HG03378 (cell line): ENCODE results near the gene MUC15.
"Not testable (repeated sequence)": the region's sequence is repeated elsewhere in the genome, so short reads cannot be mapped to it uniquely, and the experiment has no call there.

Source experiments
- ATAC-seq: cut with Tn5 transposase; IDR thresholded peaks from one replicate; pipeline ENCODE4 v1.9.1; 2021; ENCODE audit warnings: mild to moderate bottlenecking, moderate library complexity; ENCODE audit not compliant: unreplicated experiment

The MUC15 gene, protein sequence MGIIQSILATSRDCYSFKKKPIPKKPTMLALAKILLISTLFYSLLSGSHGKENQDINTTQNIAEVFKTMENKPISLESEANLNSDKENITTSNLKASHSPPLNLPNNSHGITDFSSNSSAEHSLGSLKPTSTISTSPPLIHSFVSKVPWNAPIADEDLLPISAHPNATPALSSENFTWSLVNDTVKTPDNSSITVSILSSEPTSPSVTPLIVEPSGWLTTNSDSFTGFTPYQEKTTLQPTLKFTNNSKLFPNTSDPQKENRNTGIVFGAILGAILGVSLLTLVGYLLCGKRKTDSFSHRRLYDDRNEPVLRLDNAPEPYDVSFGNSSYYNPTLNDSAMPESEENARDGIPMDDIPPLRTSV

DNA sequence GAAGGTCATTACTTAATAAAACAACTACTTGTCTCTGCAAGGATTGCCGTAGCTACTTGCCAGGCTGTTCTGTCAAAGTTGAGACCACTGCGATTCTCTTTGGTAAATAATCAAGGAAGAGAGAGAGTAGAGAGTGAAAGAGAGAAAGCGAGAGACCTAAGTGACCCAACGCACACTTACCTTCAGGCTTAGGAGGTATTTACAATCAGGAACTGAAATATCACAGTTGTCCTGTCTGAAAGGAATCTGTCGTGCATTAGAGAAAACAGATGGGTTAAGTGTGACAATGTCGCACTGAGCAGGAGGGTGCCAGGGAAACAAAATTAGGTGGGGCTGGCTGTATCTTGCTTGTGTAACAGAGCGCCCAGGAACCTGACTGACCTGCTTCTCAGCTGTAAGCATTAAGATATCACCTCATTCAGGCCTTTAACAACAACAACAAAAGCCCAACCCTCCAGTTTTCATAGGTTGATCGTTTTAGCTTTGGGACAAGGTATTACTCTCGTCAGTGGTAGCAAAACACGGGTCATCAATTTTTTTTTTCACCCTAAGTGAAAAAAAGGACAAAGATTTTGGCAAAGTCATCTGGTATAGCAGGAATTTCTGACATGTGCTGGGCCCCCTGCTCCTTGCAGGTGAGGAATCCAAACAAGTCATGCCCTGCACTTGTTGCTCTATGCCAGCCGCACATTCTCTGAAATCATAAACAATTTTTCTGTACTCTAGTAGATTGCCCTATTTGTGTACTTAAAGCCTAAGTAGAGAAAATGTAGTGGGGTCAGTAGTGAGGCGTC lies at the start of gene MUC15:
TSS of gene MUC15 (minus strand) at position 403 of the 794 bp plus-strand sequence. CDS start 5,169 bp downstream, outside the sequence.
- no peak for ATAC-seq

DNA sequence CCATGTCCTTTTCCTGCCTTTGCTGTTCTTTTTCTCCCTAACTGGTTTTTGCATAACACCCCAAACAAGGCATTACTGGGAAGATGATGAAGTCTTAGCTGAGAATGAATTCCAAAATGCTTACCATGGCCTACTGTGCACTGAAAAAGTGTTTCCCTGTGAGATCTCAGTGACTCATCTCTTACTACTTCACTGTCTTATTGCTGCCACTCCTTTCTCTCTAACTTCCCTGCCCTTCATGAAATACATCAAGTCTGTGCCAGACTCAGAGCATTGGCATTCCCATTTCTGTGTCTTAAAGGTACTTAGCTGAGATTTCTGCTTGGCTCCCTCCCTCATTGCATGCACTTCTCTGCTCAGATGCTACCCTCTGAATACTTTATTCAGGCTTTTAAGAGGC lies 49.1 kb upstream of the MUC15 start:
- no peak for ATAC-seq

DNA sequence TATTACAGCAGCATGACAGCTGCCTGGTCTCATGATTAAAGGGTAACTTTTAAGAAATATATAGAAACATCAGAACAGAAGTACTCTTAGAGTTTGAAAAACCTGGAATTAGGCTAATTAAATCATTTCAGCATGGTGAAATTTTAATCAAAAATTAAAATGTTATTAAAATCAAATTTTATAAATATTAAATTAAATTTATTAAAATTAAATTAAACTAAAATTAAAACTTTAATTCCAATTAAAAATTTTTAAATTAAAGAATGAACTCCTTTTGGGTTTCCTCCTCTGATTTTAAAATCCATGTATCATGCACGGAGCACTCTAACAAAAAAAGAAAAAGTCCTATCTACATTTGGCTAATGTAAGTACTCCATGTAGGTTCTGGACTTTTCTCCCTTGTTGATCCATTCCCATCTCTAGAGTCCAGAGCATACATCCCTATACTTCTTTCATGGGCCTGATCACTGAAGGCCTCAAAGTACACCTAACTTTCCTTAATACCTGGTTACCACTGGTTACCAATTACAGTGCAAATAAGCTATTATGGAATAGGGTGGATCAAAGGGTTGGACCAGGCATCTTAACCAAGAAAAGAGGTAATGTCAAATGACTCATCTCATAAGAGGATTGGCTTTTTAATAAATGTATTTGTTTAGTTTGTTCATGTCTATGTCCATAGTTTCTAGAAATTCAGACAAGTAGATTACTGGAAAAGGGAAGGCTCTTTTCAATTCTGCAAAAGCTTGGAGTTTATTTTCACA lies 48.4 kb upstream of the MUC15 start:
- no peak for ATAC-seq

DNA sequence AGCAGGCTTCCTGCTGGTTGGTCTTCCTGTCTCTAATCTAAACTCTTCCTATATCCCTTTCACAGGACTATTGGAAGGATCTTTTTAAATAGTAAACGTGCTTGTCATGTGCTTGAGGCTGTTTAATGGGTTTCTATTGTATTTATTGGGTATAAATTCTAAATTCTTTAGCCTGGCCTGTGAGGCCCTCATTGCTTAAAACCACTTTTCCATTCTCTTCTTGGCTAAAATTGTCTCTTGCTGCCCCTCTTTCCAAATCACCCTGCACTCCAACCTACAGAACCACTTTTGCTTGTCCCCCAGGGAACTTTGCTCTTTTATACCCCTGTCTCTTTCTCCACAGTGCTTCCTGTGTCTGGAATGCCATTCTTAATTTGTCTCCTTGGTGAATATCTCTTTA lies 46.4 kb upstream of the MUC15 start:
- ATAC-seq = no peak

DNA sequence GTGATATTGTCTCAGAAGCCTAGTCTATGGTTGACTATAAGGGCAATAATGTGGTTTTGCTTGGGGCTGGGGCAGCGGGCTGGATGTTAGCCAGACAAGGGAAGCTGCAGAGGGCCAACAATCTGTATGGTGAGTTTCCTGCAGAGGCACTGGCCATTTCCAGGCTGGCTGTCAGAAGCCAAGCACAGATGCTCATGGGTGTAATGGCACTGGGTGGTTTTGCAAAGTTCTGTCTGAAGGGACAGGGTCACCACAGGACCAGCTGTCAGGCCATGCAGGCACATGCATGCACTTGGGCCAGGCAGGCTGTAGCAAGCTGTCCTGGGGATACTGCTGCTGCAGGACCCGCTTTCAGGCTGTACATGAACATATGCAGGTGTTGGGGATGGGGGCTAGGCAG lies 41.7 kb upstream of the MUC15 start:
- ATAC-seq = no peak

DNA sequence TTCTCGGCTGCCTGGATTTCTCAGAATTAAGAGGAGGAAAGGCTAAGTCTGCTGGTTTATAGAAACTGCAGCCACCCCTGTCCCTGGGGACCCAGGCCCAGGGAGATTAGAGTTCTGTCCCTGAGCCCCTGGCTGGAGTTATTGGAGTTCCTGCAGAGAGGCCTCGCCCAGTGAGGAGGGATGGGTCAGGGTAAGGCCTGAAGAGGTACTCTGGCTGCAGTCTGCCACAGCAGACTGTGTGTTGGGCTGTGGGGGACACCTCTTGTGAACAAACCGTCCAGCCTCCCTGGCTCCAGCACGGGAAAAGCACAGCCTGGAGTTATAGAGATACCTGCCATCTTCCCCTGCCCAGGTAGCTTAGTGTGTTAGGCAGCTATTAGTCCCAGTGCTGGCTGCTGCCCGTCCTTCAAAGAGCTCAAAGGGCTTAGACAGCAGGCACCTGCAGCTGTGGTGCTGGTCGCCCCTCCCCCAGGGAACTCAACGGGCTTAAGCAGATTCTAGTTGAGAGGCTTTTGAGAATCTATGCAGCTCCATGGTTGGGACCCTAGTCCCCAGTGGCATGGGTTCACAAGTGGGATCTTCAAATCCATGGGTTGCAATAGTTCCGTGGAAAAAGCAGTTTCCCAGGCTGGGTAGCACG lies 36.6 kb upstream of the MUC15 start:
- no peak for ATAC-seq

DNA sequence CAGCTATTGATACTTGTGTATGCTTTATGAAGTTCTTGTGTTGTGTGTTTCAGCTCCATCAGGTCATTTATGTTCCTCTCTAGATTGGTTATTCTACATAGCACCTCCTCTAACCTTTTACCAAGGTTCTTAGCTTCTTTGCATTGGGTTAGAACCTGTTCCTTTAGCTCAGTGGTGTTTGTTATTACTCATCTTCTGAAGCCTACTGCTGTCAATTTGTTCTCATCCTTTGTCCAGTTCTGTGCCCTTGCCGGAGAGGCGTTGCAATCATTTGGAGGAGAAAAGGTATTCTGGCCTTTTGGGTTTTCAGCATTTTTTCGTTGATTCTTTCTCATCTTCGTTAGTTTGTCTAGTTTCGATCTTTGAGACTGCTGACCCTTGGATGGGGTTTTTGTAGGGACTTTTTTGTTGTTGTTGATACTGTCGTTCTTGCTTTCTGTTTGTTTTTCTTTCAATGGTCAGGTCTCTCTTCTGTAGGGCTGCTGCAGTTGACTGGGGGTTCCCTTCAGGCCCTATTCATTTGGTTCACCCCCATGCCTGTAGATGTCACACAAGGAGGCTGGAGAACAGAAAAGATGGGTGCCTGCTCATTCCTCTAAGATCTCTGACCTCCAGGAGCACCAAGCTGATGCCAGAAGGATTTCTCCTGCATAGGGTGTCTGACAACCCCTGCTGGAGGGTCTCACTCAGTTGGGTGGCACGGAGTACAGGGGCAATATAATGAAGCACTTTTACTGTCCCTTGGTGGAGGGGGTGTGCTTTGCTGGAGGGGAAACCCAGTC lies 35.9 kb upstream of the MUC15 start:
- no peak for ATAC-seq

DNA sequence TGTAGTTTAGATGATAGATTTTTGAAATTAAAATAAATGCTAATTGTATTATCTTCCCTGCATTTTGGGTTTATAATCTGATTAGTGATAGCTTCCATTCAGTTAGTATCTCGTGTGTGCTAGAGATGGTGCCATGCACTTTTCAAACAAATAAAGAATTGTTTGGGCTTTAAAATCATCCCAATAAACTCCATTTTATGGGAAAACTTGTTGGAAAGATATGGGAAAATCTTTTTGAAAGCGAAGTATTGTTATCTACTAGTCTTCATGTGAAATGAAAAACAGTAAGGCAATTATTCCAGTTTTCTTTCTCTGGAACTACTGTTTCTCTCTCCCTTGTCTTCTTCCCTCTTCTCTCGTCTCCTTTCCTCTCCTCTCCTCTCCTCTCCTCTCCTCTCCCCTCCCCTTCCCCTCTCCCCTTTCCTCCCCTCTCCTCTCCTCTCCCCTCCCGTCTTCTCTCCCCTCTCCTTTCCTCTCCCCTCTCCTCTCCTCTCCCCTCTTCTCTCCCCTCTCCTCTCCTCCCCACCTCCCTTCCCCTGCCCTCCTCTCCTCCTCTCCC lies 27.9 kb upstream of the MUC15 start:
- no peak for ATAC-seq

DNA sequence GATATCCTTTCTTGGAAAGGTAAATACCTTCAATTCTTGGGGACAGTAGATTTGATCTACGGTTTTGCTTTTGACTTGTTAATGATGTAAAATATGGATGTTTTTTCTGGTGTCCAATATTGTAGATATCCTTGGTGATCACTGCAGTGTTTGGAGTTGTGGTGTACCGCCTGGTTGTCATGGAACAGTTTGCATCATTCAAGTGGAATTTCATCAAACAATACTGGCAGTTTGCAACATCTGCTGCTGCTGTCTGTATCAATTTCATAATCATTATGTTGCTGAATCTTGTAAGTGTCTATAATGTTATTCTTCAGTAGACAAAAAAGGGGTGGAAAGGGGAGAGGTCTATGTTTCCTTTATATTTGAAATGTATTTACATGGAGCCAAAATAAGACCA lies 27.4 kb upstream of the MUC15 start:
- ATAC-seq = no peak

DNA sequence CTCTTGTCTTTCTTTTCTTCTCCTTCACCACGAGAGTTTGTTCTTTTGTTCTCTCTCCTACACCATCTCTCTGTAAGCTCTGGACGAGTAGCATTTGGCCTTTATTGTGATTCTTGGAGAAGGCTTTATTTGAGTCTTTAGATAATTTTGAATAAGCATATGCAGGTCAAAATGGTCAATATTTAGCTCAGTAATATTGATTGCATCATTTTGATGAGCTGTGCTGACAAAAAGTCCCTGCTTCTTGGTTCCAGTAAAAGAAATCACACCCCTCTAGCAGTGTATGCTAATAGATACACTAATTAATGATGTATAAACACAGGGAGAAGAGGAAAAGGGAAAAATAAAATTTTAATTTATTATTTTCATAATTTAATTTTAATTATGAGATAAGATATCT lies 25.8 kb upstream of the MUC15 start:
- no peak for ATAC-seq

DNA sequence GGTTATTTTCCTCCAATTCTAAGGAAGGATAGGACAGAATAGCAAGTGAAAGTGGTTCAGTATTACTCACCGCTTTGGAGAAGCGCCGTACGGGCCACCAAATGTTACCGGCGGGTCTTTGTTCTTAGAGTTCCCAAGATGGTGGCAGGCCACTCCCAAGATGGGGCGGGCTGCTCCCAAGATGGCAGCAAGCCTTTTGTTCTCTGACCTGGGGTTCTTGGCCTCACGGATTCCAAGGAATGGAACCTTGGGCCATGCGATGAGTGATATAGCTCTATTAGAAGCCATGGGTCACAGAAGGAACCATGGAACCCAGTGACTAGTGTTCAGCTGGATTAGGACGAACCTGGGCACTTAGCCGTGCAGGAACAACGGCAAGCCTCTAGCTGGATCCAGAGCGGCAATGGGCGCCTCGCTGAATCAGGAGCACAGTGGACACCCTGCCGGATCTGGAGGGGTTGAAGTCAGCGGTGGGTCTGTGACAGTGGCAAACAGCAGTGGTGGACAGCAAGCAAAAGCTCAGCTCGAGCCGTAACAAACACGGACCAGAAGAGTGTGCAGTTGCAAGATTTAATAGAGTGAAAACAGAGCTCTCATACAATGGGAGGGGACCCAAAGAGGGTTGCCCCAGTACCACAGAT lies 25.1 kb upstream of the MUC15 start:
- ATAC-seq = not testable (repeated sequence)

DNA sequence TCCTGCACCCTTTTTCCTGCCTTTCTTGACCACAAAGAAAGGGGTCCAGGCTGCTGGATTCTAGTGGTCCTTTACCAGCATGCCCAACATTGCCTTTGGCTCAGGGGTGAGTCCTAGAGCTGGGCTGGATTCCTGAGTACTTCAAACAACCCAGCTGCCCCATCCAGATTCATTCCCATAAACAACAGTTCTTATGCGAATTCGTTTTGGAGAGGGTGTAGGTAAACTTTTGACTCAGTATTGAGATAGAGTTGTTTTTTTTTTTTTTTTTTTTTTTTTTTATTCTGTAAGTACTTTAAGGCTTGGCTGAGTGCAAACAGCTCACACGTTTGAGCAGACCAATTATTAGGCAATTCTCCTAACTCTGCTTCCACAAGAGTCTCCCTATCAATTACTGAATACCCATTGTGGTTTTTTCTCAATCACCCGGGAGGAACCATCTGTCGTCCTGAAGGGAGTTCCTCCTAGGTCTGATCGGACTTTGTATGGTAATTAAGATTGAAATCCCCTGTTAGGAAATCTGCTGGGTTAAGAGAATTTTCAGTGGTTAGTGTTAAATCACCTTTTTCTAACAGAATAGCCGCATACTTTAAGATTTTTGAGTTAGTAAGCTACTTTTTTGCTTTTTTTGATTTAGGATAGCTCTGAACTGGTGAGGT lies 23.3 kb upstream of the MUC15 start:
- not testable (repeated sequence) for ATAC-seq

DNA sequence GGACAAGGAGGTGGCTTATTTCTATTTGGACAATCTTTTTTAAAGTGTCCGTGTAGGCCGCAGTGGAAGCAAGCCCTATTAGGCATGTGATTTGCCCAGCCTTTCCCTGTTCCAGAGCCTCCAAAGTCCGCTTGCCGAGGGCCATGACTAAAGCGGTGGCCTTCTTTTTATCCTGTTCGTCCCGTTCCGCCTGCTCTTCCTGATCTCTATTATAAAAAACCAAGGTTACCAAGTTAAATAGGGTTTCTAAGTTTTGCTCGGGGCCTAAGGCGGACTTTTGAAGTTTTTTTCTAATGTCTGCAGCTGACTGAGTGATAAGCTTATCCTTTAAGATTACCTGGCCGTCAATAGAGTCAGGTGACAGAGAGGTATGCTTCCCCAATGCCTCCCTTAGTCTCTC lies 21.6 kb upstream of the MUC15 start:
- no peak for ATAC-seq

DNA sequence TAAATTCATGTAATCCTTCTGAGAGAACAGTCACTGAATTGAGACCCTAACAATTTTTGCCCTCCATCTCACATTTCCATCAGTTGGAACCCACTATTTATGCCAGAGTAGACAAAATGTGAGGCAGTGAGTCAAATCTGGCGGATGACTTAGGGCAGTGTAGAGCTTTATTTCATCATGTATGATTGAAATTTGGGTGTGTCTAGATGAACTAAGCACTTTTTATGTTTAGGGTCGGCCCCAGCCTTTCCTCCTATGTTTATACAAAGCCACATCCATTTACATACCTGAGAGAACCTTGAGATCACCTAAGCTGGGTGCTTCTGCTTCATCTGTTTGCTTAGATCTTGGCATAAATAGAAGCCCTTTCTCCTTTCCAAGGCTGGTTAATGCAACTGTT lies 15.0 kb upstream of the MUC15 start:
- ATAC-seq = no peak

DNA sequence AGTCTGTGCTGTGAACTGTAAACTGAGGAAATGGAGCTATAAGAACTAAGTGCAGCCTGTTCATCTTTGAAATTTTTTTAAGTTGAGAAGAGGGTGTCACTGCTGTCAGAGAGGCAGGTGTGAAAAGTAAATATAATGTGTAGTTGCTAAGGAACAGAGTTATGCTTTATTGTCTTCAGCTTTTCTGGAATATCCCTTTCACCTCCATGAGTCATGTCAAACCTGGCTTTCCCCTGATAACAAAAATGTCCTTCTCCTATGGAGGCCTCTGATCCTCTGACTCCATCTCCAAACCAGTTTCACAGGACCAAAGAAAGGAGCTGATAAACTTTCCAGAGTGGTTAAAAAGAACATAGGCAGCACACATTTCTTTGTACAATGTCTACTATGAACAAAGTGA lies 12.8 kb upstream of the MUC15 start:
- no peak for ATAC-seq

DNA sequence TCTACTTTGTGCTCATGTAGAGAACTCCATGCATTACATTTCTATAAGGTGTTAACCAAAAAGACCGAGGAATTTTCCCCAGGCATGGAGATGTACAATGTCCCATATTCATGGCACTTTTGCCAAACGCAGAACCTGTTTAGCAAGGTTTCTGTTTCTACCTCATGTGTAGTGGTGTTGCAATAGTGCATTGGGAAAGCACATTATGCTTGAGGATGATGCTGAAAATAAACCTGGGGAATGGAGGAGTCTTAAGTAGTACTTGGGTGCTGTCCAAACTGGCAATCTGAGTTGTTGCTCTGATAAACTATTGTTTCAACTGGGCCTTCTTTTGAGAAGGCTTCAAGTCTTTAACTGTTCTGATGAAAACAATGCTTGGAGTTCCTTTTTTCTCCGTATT lies 11.5 kb upstream of the MUC15 start:
- no peak for ATAC-seq

DNA sequence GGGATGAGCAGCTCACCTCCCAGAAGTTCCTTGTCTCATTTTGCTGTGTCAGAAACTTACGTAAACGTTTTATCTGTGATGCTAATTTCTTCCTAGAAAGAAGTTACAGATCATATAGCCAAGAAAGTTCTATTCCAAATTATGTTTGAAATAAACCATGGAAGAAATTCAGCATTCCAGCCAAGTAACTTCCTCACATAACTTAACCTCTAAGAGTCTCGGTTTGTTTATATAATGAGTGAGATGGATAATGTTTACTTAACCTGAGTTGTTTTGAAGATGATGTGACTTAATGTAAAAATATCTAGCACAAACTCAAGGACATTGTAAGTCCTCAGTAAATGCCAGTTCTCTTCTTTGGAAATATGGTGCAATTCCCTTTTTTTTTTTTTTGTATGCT lies 8.9 kb upstream of the MUC15 start:
- ATAC-seq = no peak

DNA sequence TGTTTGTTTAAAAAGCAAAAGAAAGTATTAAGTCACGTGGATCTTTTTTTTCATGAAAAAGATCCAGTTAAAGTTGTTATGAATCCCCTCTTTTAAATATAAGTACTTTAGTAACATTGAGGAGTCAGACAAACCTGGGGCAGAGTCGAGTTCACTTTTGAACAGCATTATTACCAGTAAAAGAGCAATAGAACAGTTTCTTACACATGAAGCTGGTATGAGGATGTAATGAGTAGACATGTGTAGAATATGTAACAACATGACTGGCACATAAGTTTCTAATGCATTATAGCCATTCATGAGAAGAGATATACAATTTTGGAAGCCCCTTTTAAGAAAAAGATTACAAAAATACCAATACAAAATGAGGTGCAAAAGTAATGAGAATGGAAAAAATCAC lies 7.6 kb upstream of the MUC15 start:
- no peak for ATAC-seq
